Activated CD8-positive, alpha-beta T cell treated with anti-CD3 and anti-CD28 coated beads for 36 hours (primary cell): Measurements from ENCODE around the gene CELF2. TPM values are rescaled to one million over a fixed set of nuclear protein-coding genes. Genes with fewer than 3 reads are reported as not detected.

Source experiments
- ATAC-seq: fragments of 200-7000 bp; cut with Tn5 transposase; one replicate; pipeline ENCODE4 v1.10.0; 2021; ENCODE audit warnings: mild to moderate bottlenecking, moderate library complexity
- CTCF ChIA-PET: fragments of 350-600 bp; sonication (Branson Sonifier 250); formaldehyde crosslinking; loops from one replicate; lab custom pipeline; 2021; ENCODE audit warnings: antibody characterized with exemption; lab: Charles Lee
- POLR2A ChIA-PET: fragments of 350-600 bp; sonication (Branson Sonifier 250); formaldehyde crosslinking; loops from one replicate; lab custom pipeline; 2021; ENCODE audit warnings: antibody characterized with exemption; lab: Charles Lee
- DNase-seq: peaks from one replicate; pipeline ENCODE4 v3.0.0-alpha.2; 2020
- H3K27ac Mint-ChIP-seq: one replicate; pipeline ENCODE4 v1.8.0; 2021; ENCODE audit warnings: mild to moderate bottlenecking, mixed read lengths
- H3K27me3 Mint-ChIP-seq: one replicate; pipeline ENCODE4 v1.8.0; 2021; ENCODE audit warnings: mixed read lengths
- H3K36me3 Mint-ChIP-seq: one replicate; pipeline ENCODE4 v1.8.0; 2021; ENCODE audit warnings: low read depth, mixed read lengths
- H3K4me1 Mint-ChIP-seq: one replicate; pipeline ENCODE4 v1.8.0; 2021; ENCODE audit warnings: low read depth, mixed read lengths
- H3K4me3 Mint-ChIP-seq: one replicate; pipeline ENCODE4 v1.8.0; 2021; ENCODE audit warnings: mild to moderate bottlenecking, moderate library complexity, mixed read lengths
- H3K9me3 Mint-ChIP-seq: one replicate; pipeline ENCODE4 v1.8.0; 2021; ENCODE audit warnings: mixed read lengths
- CTCF ChIP-seq: fragments of 200-600 bp; IDR thresholded peaks from one replicate; pipeline ENCODE4 v1.8.0; 2022; ENCODE audit warnings: antibody characterized with exemption, mild to moderate bottlenecking
- intact Hi-C: fragments of 100-400 bp; cut with micrococcal nuclease; formaldehyde crosslinking; loops from one replicate; pipeline ENCODE4 v1.10.0; 2022
- total RNA-seq, 2 experiments: library from RNA; stranded (reverse); gene quantifications; one replicate each; pipeline ENCODE4 v1.2.3, GENCODE V29; 2021

CELF2 gene
- total RNA-seq, 2 experiments from 2014 or later, result 132 to 133 TPM

- H3K4me3 Mint-ChIP-seq, result no peak overlapping the region
- peaks cover under 1% of the 10 kb centered on the region for H3K9me3 Mint-ChIP-seq
- no peaks in the 10 kb centered on the region for H3K36me3 Mint-ChIP-seq
- H3K27me3 Mint-ChIP-seq, result peaks cover 17% of the 10 kb centered on the region
- CTCF ChIA-PET, result no interaction called here
- H3K4me1 Mint-ChIP-seq, result peaks cover under 1% of the 10 kb centered on the region
- TF ChIP-seq CTCF, result no peak
- ATAC-seq, result no peak
- no peak overlapping the region for H3K27ac Mint-ChIP-seq
- intact Hi-C loops, result no loop called here
- POLR2A ChIA-PET, result no interaction called here
- no peak for DNase-seq
Measured at GRCh38 chr10:11002916-11003315, 14.8 kb upstream of the CELF2 start.

GRCh38 chr10:11003679-11004078, 14.0 kb upstream of the CELF2 start:
- Mint-ChIP-seq H3K4me1 (no peaks in the 10 kb centered on the region), H3K4me3 (no peak overlapping the region), H3K27me3 (peaks cover 24% of the 10 kb centered on the region), H3K36me3 (no peaks in the 10 kb centered on the region), H3K27ac (no peak overlapping the region), H3K9me3 (no peaks in the 10 kb centered on the region)
- ChIA-PET POLR2A (no interaction called here), CTCF (no interaction called here)
- intact Hi-C loops, result no loop called here
- DNase-seq (no peak), ATAC-seq (no peak)
- no peak for TF ChIP-seq CTCF

GRCh38 chr10:11004144-11005077, 13.3 kb upstream of the CELF2 start:
- ATAC-seq, result no peak
- intact Hi-C loops, result no loop called here
- no peak for TF ChIP-seq CTCF
- Mint-ChIP-seq H3K27ac (no peak overlapping the region), H3K4me1 (peaks cover under 1% of the 10 kb centered on the region), H3K4me3 (no peak overlapping the region), H3K27me3 (peaks cover 31% of the 10 kb centered on the region), H3K9me3 (no peaks in the 10 kb centered on the region), H3K36me3 (no peaks in the 10 kb centered on the region)
- DNase-seq, result no peak
- ChIA-PET CTCF (interaction anchor here (1.5 kb wide), 1 partner anchor 10 kb away, joined by 3 read pairs; no protein-coding TSS in a partner anchor), POLR2A (no interaction called here)

- Mint-ChIP-seq H3K9me3 (no peaks in the 10 kb centered on the region), H3K36me3 (no peaks in the 10 kb centered on the region), H3K4me3 (no peak overlapping the region), H3K4me1 (peaks cover 3% of the 10 kb centered on the region), H3K27me3 (peaks cover 35% of the 10 kb centered on the region), H3K27ac (no peak overlapping the region)
- intact Hi-C loops, result no loop called here
- TF ChIP-seq CTCF, result no peak
- CTCF ChIA-PET, result interaction anchor here (1.5 kb wide), 1 partner anchor 11 kb away, joined by 3 read pairs; no protein-coding TSS in a partner anchor
- no peak for ATAC-seq
- POLR2A ChIA-PET, result no interaction called here
- no peak for DNase-seq
Measured at GRCh38 chr10:11005725-11006427, 11.8 kb upstream of the CELF2 start.
